GM18861 (cell line): ENCODE data around the gene ANKRD1.
"Not testable (repeated sequence)": the region's sequence is repeated elsewhere in the genome, so short reads cannot be mapped to it uniquely, and the experiment has no call there.

Experiments used
- ATAC-seq: cut with Tn5 transposase; IDR thresholded peaks from one replicate; pipeline ENCODE4 v1.9.1; 2021; ENCODE audit not compliant: unreplicated experiment

The ANKRD1 gene

GRCh38 chr10:90920986-90921666 is at the start of gene ANKRD1:
TSS of gene ANKRD1 (minus strand) at chr10:90921087. CDS start at chr10:90921027, 60 bp downstream.
- no peak for ATAC-seq

GRCh38 chr10:90969947-90970673 is 49.2 kb upstream of the ANKRD1 start:
- ATAC-seq, result no peak

DNA sequence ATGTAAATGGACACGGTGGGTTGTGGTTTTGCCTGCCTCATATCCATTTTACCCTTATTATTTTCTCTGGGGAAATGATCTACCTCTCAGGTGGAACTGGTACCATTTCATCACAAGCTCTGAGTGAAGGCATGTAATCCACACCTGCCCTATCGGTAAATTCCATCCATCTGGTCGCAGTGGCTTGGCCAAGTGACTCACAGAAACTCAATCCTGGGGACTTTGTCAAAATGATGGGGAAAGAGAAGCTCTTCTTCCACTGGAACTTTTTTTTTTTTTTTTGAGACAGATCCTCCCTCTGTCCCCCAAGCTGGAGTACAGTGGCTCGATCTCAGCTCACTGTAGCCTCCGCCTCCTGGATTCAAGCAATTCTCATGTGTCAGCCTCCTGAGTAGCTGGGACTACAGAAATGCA is 48.2 kb upstream of the ANKRD1 start:
- ATAC-seq, result no peak

GRCh38 chr10:90968328-90969081 is 47.6 kb upstream of the ANKRD1 start:
- no peak for ATAC-seq

- ATAC-seq, result no peak
These were observed 47.0 kb upstream of the ANKRD1 start for GRCh38 chr10:90967865-90968264.

- no peak for ATAC-seq
These were observed 45.3 kb upstream of the ANKRD1 start for GRCh38 chr10:90966146-90966545.

GRCh38 chr10:90965720-90966119 is 44.8 kb upstream of the ANKRD1 start:
- no peak for ATAC-seq

- ATAC-seq, result no peak
These were observed 44.0 kb upstream of the ANKRD1 start for GRCh38 chr10:90964781-90965465.

- no peak for ATAC-seq
These were observed 42.4 kb upstream of the ANKRD1 start for GRCh38 chr10:90963331-90963730.

DNA sequence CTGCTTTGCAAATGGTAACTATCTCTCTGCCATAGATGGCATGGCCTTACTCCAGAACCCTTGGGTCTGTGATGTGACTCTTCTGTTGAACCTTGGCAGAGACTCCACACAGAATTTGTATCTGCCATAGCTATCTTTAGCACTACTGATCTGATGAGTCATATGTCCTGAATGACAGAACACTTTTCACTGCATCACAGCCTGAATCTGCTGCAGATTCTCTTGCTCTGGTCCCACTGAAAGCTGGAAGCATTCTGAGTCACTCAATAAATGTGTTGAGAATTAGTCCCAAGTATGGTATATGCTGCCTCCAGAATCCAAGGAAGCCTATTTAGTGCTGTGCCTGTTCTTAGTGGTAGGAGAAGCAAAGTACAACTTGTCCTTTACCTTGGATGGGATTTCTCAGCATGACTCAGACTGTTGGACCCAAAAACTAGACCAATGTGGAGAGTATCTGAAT is 39.5 kb upstream of the ANKRD1 start:
- peak; percentile 79 for ATAC-seq

DNA sequence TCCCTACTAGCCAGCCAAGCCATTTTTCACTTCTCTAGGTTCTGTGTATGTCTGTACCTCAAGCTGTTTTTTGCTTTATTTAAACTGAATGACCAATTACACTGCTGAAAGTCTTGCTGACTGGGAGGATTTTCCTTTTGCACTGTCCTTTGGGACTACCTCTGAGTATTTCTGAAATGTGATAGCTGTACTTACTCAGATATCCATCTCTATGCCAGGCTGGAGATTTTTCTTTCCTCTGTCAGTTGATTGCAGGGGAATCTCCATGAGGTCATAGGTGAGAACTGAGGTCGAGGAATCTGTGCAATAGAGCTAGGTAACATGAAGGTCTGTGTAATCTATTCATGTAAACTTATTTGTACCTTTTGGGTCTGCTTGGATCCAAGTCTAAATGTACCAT is 38.9 kb upstream of the ANKRD1 start:
- ATAC-seq, result no peak

- ATAC-seq, result no peak
These were observed 37.9 kb upstream of the ANKRD1 start for GRCh38 chr10:90958781-90959180.

- peak; percentile 86 for ATAC-seq
These were observed 26.4 kb upstream of the ANKRD1 start for GRCh38 chr10:90947030-90947960.

- ATAC-seq, result no peak
These were observed 24.7 kb upstream of the ANKRD1 start for GRCh38 chr10:90945491-90946070.

DNA sequence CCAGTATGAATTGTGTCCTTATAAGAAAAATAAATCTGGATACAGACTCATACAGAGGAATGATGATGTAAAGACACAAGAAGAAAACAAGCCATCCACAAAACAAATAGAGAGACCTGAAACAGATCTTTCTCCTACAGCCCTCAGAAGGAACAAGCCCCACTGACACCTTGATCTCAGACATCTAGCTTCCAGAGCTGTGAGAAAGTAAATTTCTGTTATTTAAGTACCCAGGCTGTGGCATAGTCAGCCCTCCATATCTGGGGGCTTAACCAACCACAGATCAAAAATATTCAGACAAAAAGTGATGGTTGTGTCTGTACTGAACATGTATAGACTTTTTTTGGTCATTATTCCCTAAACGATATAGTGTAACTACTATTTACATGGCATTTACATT is 23.9 kb upstream of the ANKRD1 start:
- no peak for ATAC-seq

GRCh38 chr10:90942980-90943379 is 22.1 kb upstream of the ANKRD1 start:
- not testable (repeated sequence) for ATAC-seq

GRCh38 chr10:90939648-90940047 is 18.8 kb upstream of the ANKRD1 start:
- no peak for ATAC-seq

DNA sequence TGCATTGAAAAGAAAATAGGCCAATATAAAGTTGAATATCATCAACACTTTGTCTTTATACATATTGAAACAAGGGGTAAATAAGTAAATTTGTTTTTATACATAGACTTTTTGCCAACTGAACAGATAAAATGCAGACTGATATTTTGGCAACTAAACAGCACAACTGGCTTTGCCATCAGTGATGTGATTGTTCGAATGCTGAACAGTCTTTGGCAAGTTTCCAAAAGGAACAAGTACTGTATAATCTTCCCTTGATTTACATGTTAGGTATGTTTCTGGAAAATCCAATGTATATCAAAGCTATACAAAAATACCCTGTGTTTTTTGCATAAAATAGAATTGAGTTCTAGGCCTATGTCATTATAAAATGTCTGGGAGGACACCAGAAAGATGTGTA is 18.2 kb upstream of the ANKRD1 start:
- no peak for ATAC-seq

GRCh38 chr10:90937645-90938258 is 16.9 kb upstream of the ANKRD1 start:
- ATAC-seq, result no peak
